ENCODE results near the gene CD53.

DNA sequence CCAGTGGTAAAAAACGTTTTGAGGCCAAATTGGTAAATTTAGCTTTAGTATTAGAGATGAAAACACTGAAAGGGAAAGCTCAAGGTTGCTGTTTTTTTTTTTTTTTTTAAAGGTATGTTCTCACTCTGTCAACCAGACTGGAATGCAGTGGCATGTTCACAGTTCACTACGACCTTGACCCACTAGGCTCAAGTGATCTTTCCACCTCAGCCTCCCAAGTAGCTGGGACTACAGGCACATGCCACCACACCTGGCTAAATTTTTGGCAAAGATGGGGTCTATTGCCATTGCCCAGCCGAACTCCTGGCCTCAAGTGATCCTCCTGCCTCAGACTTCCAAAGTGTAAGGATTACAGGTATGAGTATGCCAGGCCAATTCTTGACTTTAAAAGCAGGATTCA is 71.9 kb downstream of the CD53 start:
- no peak for TF ChIP-seq POLR2A (IDR thresholded peaks at IDR 0.05; ENCODE audit: low read depth, low read length)
- TF ChIP-seq POLR2AphosphoS5 (IDR thresholded peaks at IDR 0.05; ENCODE audit: low read depth, low read length) = no peak
- no peak for TF ChIP-seq TAF1 (IDR thresholded peaks at IDR 0.05; ENCODE audit: low read depth, low read length)

Measured in GM12891 (cell line).